Measurements from ENCODE around the gene PRDM2. TPM values are rescaled to one million over a fixed set of nuclear protein-coding genes. Genes with fewer than 3 reads are reported as not detected.

Gene PRDM2
- total RNA-seq, 4 donors from 2014 or later, result 26.3 to 39.5 (median 34.6) TPM

GRCh38 chr1:13757693-13758092, 57.7 kb downstream of the PRDM2 start:
- no peak for DNase-seq (ENCODE audit: low spot score)
- ATAC-seq (ENCODE audit: low FRiP score), result no peak
- TF ChIP-seq CTCF (IDR thresholded peaks at IDR 0.05), result no peak

GRCh38 chr1:13759072-13759471, 59.1 kb downstream of the PRDM2 start:
- TF ChIP-seq CTCF (IDR thresholded peaks at IDR 0.05), result no peak
- no peak for ATAC-seq (ENCODE audit: low FRiP score)
- DNase-seq (ENCODE audit: low spot score), result no peak

GRCh38 chr1:13760340-13760739, 60.4 kb downstream of the PRDM2 start:
- no peak for TF ChIP-seq CTCF (IDR thresholded peaks at IDR 0.05)
- DNase-seq (ENCODE audit: low spot score) (no peak), ATAC-seq (ENCODE audit: low FRiP score) (no peak)

- TF ChIP-seq CTCF (IDR thresholded peaks at IDR 0.05), result no peak
- ATAC-seq (ENCODE audit: low FRiP score) (no peak), DNase-seq (ENCODE audit: low spot score) (no peak)
These were observed 60.9 kb downstream of the PRDM2 start for GRCh38 chr1:13760921-13761320.

GRCh38 chr1:13761883-13762282, 61.9 kb downstream of the PRDM2 start:
- ATAC-seq (ENCODE audit: low FRiP score) (no peak), DNase-seq (ENCODE audit: low spot score) (no peak)
- TF ChIP-seq CTCF (IDR thresholded peaks at IDR 0.05), result no peak

GRCh38 chr1:13762642-13763041, 62.7 kb downstream of the PRDM2 start:
- TF ChIP-seq CTCF (IDR thresholded peaks at IDR 0.05), result no peak
- DNase-seq (ENCODE audit: low spot score) (no peak), ATAC-seq (ENCODE audit: low FRiP score) (no peak)

GRCh38 chr1:13763222-13763621, 63.2 kb downstream of the PRDM2 start:
- no peak for ATAC-seq (ENCODE audit: low FRiP score)
- no peak for DNase-seq (ENCODE audit: low spot score)
- no peak for TF ChIP-seq CTCF (IDR thresholded peaks at IDR 0.05)
